ENCODE results near the gene MBNL2. TPM values are rescaled to one million over a fixed set of nuclear protein-coding genes. Genes with fewer than 3 reads are reported as not detected.

The MBNL2 gene
- total and polyA plus RNA-seq, 2 donors from 2014 or later = 18.8 to 70.5 TPM

DNA sequence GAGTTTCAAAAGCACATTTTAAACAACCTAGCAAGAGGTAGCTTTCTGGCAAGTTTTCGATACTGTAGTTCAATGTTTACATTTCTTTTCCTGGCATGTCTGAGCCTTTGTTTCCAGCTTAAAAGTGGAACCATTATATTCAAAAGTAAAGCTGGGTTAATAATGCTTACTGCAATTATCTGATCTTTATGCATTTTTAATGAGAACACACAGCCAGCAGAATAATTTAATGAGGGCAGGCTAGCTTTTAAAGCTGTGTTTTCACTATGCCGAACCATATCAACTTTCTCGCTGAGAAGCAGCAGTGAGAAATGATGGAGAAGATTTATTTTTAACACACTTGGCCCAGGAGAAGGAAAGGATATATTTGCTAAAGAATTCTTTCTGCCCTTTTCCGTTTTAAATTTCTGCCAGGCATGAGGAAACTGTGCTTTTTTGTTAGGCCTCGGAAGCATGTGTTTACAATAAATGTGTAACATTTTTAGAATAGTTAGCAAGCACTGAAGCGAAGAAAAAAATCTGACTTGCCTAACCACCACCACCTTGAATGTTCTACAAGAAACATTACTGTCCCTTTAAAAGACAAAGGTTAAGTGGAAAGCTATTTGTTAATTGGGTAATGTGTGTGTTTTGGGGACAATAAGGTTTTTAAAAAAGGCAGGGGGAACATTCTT lies 1.0 kb downstream of the MBNL2 start:
- peak in 2 of 5 donors; percentile 85 to 87 for DNase-seq
- peaks cover 7 to 29% (median 27%) of the 10 kb centered on the region in 3 donors for H3K4me1 ChIP-seq (ENCODE audit: control insufficient read depth in 2 of 3, insufficient read depth in 2 of 3, low read depth in 1 of 3, low read length in 3 of 3)
- peak; percentile 55 for FAIRE-seq
- H3K36me3 ChIP-seq (ENCODE audit: control insufficient read depth in 2 of 3, insufficient read depth in 3 of 3, low read length in 3 of 3) = no peaks in the 10 kb centered on the region
- H3K4me3 ChIP-seq (ENCODE audit: low read length in 3 of 3) = peak overlapping the region; percentile 78 to 91 (median 91)
- peak overlapping the region; percentile 89 to 97 (median 94) for H3K9ac ChIP-seq (ENCODE audit: low read length in 3 of 3)
- H3K9me3 ChIP-seq (ENCODE audit: control insufficient read depth in 2 of 3, insufficient read depth in 1 of 3, low read length in 3 of 3) = no peaks in the 10 kb centered on the region
- TF ChIP-seq, protein P1, sequence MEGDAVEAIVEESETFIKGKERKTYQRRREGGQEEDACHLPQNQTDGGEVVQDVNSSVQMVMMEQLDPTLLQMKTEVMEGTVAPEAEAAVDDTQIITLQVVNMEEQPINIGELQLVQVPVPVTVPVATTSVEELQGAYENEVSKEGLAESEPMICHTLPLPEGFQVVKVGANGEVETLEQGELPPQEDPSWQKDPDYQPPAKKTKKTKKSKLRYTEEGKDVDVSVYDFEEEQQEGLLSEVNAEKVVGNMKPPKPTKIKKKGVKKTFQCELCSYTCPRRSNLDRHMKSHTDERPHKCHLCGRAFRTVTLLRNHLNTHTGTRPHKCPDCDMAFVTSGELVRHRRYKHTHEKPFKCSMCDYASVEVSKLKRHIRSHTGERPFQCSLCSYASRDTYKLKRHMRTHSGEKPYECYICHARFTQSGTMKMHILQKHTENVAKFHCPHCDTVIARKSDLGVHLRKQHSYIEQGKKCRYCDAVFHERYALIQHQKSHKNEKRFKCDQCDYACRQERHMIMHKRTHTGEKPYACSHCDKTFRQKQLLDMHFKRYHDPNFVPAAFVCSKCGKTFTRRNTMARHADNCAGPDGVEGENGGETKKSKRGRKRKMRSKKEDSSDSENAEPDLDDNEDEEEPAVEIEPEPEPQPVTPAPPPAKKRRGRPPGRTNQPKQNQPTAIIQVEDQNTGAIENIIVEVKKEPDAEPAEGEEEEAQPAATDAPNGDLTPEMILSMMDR (IDR thresholded peaks at IDR 0.05; ENCODE audit: borderline replicate concordance, extremely low read depth, insufficient read depth) = no peak
- H3K27ac ChIP-seq (ENCODE audit: low read depth in 2 of 2, low read length in 2 of 2) = peak overlapping the region; percentile 97
- intact Hi-C loops (cut with DNase I) = loop anchor here (10.0 kb wide), 1 partner anchor 112 kb away; no protein-coding TSS in a partner anchor
- H3K27me3 ChIP-seq (ENCODE audit: control insufficient read depth, insufficient read depth, low read length) = no peaks in the 10 kb centered on the region

DNA sequence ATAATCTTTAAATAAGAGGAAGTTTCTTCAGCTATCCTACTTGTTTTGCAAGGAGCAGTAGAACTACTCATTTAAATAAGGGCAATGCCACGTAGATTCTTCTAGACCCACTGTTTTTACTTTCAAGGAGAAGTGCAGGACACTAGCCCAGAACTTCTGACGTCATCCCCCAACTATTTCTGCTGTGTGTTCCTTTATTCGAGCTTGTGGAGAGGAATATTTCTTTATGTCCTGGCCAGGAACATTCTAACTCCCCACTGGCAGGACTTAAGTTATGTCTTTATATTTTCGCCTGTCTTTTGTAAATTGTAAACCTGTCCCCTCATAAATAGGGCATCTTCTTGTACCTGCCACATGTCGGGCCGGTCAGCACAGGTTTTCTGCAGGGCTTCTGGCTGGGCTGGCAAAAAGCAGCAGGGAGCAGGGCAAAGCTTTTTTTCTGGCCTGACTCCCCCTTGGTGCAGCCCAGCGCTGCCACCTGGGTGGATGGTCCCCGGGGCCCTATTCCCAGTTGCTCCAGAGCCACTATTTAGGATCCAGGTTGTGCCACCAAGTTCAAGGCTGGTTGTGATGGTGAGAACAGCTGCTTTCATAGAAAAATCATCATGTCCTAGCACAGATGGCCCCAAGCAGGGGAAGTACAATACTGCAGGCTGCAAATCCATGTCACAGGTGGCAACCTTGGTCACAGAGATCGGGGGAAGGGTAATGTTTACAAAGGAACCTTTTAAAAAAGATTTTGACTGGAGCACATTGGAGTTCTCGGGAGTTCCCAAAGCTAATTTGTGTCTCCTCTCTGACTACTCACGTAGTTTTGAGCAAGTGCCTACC lies 1.8 kb downstream of the MBNL2 start:
- no peak for FAIRE-seq
- peaks cover 7 to 29% (median 22%) of the 10 kb centered on the region in 3 donors for H3K4me1 ChIP-seq (ENCODE audit: control insufficient read depth in 2 of 3, insufficient read depth in 2 of 3, low read depth in 1 of 3, low read length in 3 of 3)

DNA sequence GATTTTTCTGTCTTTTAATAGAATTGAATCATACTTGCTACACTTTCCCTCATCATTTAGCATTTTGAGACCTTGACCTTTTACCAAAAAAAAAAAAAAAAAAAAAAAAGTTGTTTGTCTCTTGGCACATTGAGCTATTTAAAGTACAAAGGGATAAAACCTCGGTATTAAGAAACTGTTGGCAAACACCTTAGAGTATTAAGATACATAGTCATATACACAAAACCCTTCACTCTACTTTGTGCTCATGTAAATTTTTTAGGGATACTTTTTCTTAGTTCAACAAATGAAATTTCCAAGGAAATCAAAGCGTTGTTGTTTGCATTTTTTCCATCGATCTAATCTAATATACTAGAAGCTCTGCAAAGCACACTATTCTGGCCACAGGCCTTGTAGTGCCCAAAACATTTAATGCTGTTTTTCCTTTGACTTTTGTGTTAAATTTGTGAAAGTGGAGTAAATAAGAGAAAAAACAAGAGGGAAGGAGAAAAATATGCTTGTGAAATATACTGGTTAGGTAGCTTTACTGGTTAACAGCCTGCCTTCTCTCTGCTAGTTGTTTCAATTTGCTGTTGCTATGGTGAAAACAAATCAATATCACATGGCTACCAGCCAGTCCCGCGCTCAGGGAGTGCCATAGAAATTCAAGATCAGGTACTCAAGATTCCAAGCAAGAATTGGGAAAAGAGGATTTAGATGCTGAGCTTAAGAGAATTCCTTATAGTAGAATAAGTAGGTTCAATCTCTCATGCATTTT lies 2.6 kb downstream of the MBNL2 start:
- H3K9ac ChIP-seq (ENCODE audit: low read length in 3 of 3) = peak overlapping the region; percentile 89 to 97 (median 94)
- no peaks in the 10 kb centered on the region for H3K9me3 ChIP-seq (ENCODE audit: control insufficient read depth in 2 of 3, insufficient read depth in 1 of 3, low read length in 3 of 3)
- TF ChIP-seq, protein P1 (IDR thresholded peaks at IDR 0.05; ENCODE audit: borderline replicate concordance, extremely low read depth, insufficient read depth) = no peak
- H3K4me1 ChIP-seq (ENCODE audit: control insufficient read depth in 2 of 3, insufficient read depth in 2 of 3, low read depth in 1 of 3, low read length in 3 of 3) = peaks cover 7 to 23% (median 19%) of the 10 kb centered on the region in 3 donors
- FAIRE-seq (peak; percentile 17), DNase-seq (peak in 3 of 5 donors; percentile 56 to 67 (median 66))
- intact Hi-C loops (cut with DNase I) = loop anchor here (10.0 kb wide), 1 partner anchor 110 kb away; no protein-coding TSS in a partner anchor
- peak overlapping the region; percentile 78 to 91 (median 91) for H3K4me3 ChIP-seq (ENCODE audit: low read length in 3 of 3)
- no peaks in the 10 kb centered on the region for H3K27me3 ChIP-seq (ENCODE audit: control insufficient read depth, insufficient read depth, low read length)
- H3K36me3 ChIP-seq (ENCODE audit: control insufficient read depth in 2 of 3, insufficient read depth in 3 of 3, low read length in 3 of 3) = no peaks in the 10 kb centered on the region
- H3K27ac ChIP-seq (ENCODE audit: low read depth in 2 of 2, low read length in 2 of 2) = peak overlapping the region; percentile 97

More for the DNA sequence above, 1.8 kb downstream of the MBNL2 start:
- peak overlapping the region; percentile 97 for H3K27ac ChIP-seq (ENCODE audit: low read depth in 2 of 2, low read length in 2 of 2)
- peak in 4 of 5 donors; percentile 65 to 94 (median 82) for DNase-seq
- peak overlapping the region; percentile 78 to 91 (median 91) for H3K4me3 ChIP-seq (ENCODE audit: low read length in 3 of 3)
- intact Hi-C loops (cut with DNase I) = loop anchor here (10.0 kb wide), 1 partner anchor 111 kb away; no protein-coding TSS in a partner anchor
- H3K27me3 ChIP-seq (ENCODE audit: control insufficient read depth, insufficient read depth, low read length) = no peaks in the 10 kb centered on the region
- H3K9me3 ChIP-seq (ENCODE audit: control insufficient read depth in 2 of 3, insufficient read depth in 1 of 3, low read length in 3 of 3) = no peaks in the 10 kb centered on the region
- no peaks in the 10 kb centered on the region for H3K36me3 ChIP-seq (ENCODE audit: control insufficient read depth in 2 of 3, insufficient read depth in 3 of 3, low read length in 3 of 3)
- TF ChIP-seq, protein P1 (IDR thresholded peaks at IDR 0.05; ENCODE audit: borderline replicate concordance, extremely low read depth, insufficient read depth) = no peak
- peak overlapping the region; percentile 89 to 97 (median 94) for H3K9ac ChIP-seq (ENCODE audit: low read length in 3 of 3)

Measured in kidney (tissue), 14 donors.